ENCODE data around the gene GDI2.
A peak's percentile ranks its signal among the peaks of the same experiment; 100 is the strongest.
"Not testable (repeated sequence)": the region's sequence is repeated elsewhere in the genome, so short reads cannot be mapped to it uniquely, and the experiment has no call there.

Gene GDI2

DNA sequence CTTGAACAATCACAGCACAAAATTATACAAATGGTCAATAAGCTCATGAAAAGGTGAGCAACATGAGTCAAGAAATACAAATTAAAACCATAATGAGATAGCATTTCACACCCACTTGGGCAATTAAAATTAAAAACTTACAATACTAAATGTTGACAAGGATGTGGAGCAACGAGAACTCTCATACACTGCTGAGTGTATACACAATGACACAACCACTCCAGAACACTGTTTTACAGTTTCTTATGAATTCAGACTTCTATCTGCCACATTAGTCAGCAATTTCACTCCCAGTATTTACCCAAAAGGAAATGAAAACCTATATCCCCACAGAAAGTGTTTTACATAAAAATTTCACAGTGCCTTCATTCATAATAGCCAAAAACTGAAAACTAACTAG is 31.1 kb downstream of the GDI2 start:
- ATAC-seq (no peak), DNase-seq (no peak)

DNA sequence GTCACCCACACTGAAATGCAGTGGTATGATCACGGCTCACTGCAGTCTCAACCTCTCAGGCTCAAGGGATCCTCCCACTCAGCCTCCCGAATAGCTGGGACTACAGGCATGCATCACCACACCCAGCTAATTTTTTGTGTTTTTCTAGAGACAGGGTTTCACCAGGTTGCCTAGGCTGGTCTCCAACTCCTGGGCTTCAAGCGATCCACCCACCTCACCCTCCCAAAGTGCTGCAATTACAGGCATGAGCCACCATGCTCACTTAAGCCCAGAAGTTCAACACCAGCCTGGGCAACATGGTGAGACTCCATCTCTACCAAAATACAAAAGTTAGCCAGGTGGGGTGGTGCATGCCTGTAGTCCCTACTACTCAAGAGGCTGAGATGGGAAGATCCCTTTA is 33.5 kb downstream of the GDI2 start:
- peak; percentile 17 for ATAC-seq
- no peak for DNase-seq

DNA sequence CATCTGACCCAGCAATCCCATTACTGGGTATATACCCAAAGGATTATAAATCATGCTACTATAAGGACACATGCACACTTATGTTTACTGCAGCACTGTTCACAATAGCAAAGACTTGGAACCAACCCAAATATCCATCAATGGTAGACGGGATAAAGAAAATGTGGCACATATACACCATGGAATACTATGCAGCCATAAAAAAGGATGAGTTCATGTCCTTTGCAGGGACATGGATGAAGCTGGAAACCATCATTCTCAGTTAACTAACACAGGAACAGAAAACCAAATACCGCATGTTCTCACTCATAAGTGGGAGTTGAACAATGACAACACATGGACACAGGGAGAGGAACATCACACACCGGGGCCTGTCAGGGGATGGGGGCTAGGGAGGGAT is 35.5 kb downstream of the GDI2 start:
- not testable (repeated sequence) for ATAC-seq, DNase-seq

DNA sequence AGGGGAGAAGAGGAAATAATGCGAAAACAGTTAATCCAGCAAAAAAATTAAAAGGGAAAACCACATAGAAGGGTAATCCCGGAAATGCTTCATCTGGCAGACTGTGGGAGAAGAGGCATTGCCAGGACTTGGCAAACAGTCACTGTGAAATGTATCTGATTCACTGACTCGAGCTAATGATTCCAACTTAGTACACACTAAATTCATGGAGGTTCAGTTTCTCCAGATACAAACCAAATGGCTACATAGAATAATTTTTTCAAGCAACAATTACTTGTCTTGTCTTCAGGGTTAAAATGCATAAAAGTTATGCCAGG is 36.4 kb downstream of the GDI2 start:
- ATAC-seq, result no peak
- DNase-seq, result no peak

DNA sequence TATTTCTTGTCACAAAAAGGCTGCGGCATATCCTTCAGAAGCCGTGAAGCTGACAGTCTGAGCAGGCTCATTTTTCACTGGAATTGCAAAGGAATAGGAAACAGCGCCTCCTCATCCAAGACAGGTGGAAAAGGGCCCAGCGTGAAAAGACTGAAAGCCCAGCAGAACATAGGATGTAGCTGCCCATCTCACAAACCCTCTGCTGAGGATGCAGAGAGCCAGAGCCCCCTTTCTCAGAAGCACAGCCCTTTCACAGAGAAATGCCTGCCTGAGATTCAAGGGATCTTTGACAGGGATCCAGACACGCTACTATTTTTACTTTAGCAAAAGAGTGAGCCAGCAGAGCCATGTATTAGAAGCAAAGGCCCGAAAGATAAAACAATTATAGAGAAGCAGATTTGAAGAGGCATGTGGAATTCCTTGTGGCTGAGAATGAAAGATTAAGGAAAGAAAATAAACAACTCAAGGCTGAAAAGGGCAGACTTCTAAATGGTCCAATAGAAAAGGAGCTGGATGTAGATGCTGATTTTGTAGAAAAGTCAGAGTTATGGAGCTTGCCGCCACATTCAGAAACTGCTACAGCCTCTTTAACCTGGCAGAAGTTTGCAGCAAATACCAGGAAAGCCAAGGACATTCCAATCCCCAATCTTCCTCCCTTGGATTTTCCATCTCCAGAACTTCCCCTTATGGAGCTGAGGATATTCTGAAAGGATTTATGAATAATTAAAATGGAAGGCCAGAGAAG is 36.9 kb downstream of the GDI2 start:
- ATAC-seq (no peak), DNase-seq (no peak)

GRCh38 chr10:5775685-5776084 is 37.5 kb downstream of the GDI2 start:
- DNase-seq, result peak; percentile 71
- peak; percentile 93 for ATAC-seq

DNA sequence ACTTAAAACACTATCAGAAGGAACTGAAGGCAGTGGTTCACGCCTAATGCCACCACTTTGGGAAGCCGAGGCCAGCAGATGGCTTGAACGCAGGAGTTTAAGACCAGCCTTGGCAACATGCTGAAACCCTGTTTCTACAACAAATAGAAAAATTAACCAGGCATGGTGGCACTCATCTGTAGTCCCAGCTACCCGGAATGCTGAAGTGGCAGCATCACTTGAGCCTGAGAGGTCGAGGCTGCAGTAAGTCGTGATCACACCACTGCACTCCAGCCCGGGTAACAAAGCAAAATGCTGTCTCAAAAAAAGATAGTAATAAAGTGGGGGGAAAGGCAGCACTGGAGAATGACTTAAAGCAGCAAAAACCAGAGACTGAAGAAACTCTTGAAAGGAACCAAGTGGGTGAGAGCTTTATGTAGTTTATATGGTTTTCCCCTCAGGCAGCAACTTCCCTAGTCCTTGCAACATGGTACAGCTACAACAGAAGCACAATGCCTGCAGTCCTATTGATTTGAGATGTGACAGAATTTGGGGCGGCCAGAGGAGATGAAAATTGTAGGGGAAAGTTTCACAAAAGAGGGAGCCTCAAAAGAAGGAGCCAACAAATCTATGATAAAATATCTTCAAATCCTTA is 38.1 kb downstream of the GDI2 start:
- no peak for ATAC-seq

GRCh38 chr10:5766189-5766588 is 47.0 kb downstream of the GDI2 start:
- no peak for ATAC-seq
- DNase-seq, result no peak

More for the DNA sequence above, 38.1 kb downstream of the GDI2 start:
- DNase-seq, result no peak

- ATAC-seq, result no peak
- no peak for DNase-seq
Measured at GRCh38 chr10:5765617-5766016, 47.6 kb downstream of the GDI2 start.

GRCh38 chr10:5764422-5765297 is 48.6 kb downstream of the GDI2 start:
- DNase-seq (no peak), ATAC-seq (no peak)

- DNase-seq (no peak), ATAC-seq (no peak)
Measured at GRCh38 chr10:5762531-5762930, 50.7 kb downstream of the GDI2 start.

DNA sequence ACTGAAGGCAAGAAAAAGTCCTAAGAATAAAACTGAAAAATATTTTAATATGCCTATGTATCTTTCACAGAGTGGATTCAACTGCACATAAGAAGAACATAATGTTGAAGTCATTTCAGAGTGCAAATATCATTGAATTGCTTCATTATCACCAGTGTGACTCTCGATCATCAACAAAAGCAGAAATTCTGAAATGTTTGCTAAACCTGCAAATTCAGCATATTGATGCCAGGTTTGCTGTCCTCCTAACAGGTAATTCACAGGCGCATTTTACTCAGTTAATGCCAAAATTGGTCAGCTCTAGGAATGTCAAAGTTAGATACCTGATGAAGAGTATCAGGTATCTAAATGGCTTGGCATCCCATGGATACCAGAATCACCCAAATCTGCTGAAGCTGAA is 52.0 kb downstream of the GDI2 start:
- ATAC-seq (no peak), DNase-seq (no peak)

GRCh38 chr10:5760515-5760914 is 52.7 kb downstream of the GDI2 start:
- ATAC-seq, result no peak
- no peak for DNase-seq

- peak; percentile 25 for ATAC-seq
- no peak for DNase-seq
Measured at GRCh38 chr10:5758927-5759326, 54.3 kb downstream of the GDI2 start.

DNA sequence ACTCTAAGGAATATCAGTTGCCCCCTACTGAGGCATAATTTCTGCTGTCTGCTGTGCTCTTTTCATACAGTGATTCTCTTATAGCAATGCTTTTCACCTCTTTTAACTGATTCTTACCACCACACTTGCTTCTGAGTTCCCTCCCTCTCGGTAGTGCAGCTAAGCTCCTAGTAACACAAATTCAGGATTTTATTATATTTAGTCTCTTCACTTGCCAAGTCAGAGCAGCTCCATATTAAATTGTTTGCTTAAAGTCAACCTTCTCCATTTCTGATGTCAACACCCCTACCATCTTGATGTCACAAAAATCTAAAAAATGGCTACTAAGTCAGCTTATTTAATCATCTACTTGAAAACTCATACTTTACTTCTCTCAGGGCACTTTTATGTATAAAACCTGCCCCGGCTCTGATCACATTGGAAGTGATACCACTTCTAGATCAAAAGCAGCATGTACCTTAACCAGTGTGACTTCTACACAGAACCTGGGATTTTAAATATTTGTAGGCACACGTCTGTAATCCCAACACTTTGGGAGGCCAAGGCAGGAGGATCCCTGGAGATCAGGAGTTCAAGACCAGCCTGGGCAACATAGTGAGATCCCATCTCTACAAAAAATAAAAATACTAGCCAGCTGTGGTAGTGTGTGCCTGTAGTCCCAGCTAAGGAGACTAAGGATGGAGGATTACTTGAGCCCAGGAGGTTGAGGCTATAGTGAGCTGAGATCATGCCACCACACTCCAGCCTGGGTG is 55.3 kb downstream of the GDI2 start:
- ATAC-seq, result no peak

DNA sequence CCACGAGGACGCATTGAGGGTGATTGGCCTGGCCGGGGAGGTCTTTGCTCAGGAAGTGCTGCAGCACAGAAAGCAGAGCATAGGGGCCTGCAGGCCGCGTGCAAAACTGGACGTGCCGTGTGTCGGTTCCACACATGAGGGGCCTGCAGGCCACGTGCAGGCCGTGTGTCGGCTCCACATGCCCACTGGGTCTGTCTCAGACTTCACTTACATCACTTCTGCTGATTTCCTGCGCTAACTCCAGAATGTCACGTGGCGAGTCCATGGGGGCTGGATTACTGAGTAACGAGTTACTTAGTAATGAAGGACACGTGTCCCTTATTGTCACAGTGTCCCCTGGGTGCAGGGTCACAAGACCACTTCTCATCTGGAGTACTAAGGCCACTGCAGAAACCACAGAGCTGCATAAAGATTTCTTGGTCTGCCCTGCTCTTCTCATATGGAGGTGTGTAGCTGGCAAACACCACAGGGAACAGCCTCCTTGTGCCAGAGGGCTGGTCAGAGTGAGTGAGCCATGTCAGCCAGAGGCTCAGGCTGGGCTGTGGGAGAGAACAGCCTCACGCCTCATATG is 60.8 kb downstream of the GDI2 start:
- ATAC-seq, result no peak
- DNase-seq, result no peak

More for the DNA sequence above, 55.3 kb downstream of the GDI2 start:
- no peak for DNase-seq

- no peak for ATAC-seq
- no peak for DNase-seq
Measured at GRCh38 chr10:5751601-5752253, 61.5 kb downstream of the GDI2 start.

DNA sequence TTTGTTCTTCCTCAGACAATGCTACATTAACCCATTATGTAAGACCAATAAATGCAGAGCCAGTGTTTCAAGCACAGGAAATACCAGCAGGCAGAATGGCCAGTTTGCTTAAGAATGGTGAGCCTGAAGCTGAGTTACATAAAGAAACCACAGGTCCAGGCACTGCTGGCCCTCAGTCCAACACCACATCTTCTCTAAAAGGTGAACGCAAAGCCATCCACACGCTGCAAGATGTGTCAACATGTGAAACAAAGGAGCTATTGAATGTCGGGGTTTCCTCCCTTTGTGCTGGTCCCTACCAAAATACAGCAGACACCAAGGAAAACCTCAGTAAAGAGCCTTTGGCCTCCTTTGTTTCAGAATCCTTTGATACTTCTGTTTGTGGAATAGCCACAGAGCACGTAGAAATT is 64.8 kb downstream of the GDI2 start:
- no peak for ATAC-seq
- DNase-seq, result no peak

DNA sequence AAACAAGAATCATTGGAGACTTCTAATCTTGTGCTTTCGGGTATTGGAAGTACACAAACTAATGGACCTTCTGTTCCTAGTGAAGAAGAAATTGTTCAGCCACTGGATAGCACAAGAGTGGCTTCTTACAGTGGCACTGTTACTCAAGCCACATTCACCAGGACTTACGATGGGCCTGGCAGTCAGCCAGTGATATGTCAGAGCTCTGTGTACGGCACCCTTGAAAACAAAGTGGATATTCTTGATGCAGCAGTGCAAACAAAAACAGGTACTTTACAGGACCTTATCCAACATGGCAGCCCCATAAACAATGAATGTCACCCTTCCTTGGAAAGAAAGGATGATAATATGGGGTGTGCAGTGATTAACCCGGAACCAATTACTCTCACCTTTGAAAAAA is 67.0 kb downstream of the GDI2 start:
- DNase-seq, result no peak
- no peak for ATAC-seq

DNA sequence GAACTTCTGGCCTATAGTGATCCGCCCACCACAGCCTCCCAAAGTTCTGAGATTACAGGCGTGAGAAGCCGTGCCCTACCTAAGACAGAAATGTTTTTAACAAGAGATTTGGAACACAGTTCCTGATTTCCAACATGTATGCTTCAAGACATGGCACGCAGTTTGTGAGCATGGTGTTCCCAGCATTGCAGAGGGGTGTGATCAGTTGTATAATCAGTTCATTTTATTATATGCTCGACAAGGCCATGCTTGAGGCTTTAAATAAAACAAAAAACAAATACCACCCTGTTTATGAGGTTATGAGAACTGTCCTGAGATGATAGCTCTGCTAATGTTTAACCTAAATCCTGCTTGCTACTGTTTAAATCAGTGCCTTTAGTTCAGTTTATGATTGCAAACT is 68.4 kb downstream of the GDI2 start:
- DNase-seq (no peak), ATAC-seq (no peak)

GRCh38 chr10:5743736-5744135 is 69.5 kb downstream of the GDI2 start:
- ATAC-seq (no peak), DNase-seq (no peak)

DNA sequence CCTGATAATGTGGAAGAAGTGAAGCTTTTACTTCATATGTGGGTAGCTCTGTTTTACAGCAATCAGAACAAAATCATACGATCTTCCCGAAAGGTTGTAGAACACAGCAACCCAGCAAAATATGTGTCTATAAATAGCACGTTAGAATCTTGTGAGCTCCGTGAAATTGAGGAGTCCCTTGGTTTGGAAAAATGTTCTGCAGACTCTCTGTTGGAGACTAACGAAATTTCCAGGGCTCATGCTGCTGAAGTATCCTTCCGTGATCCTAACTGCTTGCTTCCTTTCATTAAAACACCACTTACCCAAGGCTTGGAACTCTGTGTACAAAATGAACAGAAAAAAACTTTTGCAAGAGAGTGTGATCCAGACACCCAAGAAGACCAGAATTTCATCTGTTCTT is 71.1 kb downstream of the GDI2 start:
- no peak for DNase-seq
- ATAC-seq, result no peak

Measured in stimulated activated naive CD8-positive, alpha-beta T cell treated with anti-CD3 and anti-CD28 coated beads, Interleukin-15, Interleukin-2, amounts not matched to agents 100 U/mL and 50 U/mL, for 24 hours (primary cell).